Glutamatergic neuron (in vitro differentiated cells): Measurements from ENCODE around the gene HHATL. TPM values are rescaled to one million over a fixed set of nuclear protein-coding genes. Genes with fewer than 3 reads are reported as not detected.

Experiments
- DNase-seq: peaks from one replicate; pipeline ENCODE4 v3.0.0; 2022
- H3K27ac Mint-ChIP-seq: one replicate; pipeline ENCODE4 v1.8.0; 2020; ENCODE audit warnings: mild to moderate bottlenecking, mixed read lengths, inconsistent platforms; ENCODE audit not compliant: unreplicated experiment
- H3K27me3 Mint-ChIP-seq: one replicate; pipeline ENCODE4 v1.8.0; 2020; ENCODE audit warnings: mild to moderate bottlenecking, moderate library complexity, mixed read lengths, inconsistent platforms; ENCODE audit not compliant: unreplicated experiment
- H3K36me3 Mint-ChIP-seq: one replicate; pipeline ENCODE4 v1.8.0; 2020; ENCODE audit warnings: mild to moderate bottlenecking, mixed read lengths, inconsistent platforms; ENCODE audit not compliant: unreplicated experiment
- H3K4me1 Mint-ChIP-seq: one replicate; pipeline ENCODE4 v1.8.0; 2020; ENCODE audit warnings: mild to moderate bottlenecking, low read depth, mixed read lengths, inconsistent platforms; ENCODE audit not compliant: unreplicated experiment
- H3K4me3 Mint-ChIP-seq: one replicate; pipeline ENCODE4 v1.8.0; 2020; ENCODE audit warnings: mild to moderate bottlenecking, mixed read lengths, inconsistent platforms; ENCODE audit not compliant: unreplicated experiment
- H3K9me3 Mint-ChIP-seq: one replicate; pipeline ENCODE4 v1.8.0; 2020; ENCODE audit warnings: mild to moderate bottlenecking, moderate library complexity, mixed read lengths, inconsistent platforms; ENCODE audit not compliant: unreplicated experiment
- total RNA-seq: library from RNA; stranded (reverse); fragmentation: NEBNext Ultra II Directional; extraction: Animal tissue kit (Norgen Biotek cat#: 25700); gene quantifications from one replicate; pipeline ENCODE4 v1.2.1, GENCODE V29; 2021; ENCODE audit not compliant: unreplicated experiment
- TF ChIP-seq, protein P1 (sequence below): fragments of 200-600 bp; sonication (generic); IDR thresholded peaks from one replicate; pipeline ENCODE4 v1.5.0; 2021; ENCODE audit not compliant: partially characterized antibody, unreplicated experiment

HHATL gene
- total RNA-seq, 1 donor from 2014 or later: 7.6 TPM

GRCh38 chr3:42729404-42730145, 27.0 kb upstream of the HHATL start:
- H3K4me1 Mint-ChIP-seq: peaks cover 3% of the 10 kb centered on the region
- TF ChIP-seq, protein P1, sequence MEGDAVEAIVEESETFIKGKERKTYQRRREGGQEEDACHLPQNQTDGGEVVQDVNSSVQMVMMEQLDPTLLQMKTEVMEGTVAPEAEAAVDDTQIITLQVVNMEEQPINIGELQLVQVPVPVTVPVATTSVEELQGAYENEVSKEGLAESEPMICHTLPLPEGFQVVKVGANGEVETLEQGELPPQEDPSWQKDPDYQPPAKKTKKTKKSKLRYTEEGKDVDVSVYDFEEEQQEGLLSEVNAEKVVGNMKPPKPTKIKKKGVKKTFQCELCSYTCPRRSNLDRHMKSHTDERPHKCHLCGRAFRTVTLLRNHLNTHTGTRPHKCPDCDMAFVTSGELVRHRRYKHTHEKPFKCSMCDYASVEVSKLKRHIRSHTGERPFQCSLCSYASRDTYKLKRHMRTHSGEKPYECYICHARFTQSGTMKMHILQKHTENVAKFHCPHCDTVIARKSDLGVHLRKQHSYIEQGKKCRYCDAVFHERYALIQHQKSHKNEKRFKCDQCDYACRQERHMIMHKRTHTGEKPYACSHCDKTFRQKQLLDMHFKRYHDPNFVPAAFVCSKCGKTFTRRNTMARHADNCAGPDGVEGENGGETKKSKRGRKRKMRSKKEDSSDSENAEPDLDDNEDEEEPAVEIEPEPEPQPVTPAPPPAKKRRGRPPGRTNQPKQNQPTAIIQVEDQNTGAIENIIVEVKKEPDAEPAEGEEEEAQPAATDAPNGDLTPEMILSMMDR: no peak
- H3K27ac Mint-ChIP-seq: no peak overlapping the region
- peaks cover 6% of the 10 kb centered on the region for H3K27me3 Mint-ChIP-seq
- no peak overlapping the region for H3K4me3 Mint-ChIP-seq
- peaks cover 3% of the 10 kb centered on the region for H3K9me3 Mint-ChIP-seq
- no peaks in the 10 kb centered on the region for H3K36me3 Mint-ChIP-seq
- no peak for DNase-seq

DNA sequence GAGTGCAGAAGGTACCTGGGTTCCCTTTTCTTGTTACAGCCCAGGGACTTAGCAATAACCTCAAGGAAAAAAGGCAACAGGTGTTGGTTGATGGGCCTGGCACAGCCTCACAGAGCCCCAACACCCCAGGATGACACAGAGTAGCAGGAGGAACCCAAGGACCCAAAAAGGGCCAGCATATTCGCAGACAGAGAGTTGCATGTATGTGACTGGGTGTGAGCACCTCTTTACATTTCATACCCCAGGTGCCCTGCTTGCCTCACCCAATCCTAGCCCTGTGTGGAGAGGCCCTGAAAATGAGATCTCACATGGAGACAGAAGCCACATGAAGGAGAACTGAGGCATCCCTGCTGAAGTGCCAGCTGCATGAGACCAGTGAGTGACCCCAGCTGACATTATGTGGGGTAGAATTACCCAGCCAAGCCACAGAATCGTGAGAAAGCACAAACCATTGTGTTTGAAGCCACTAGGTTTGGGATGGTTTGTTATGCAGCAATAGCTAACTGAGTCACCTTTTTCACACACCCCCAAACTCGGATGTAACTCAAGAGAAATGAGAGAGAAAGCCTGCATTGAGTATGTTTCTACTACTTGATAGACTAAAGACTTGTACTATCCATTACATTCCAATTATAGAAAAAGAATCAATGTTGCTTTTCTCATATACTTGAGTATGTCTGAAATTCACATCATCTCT, 26.2 kb upstream of the HHATL start:
- Mint-ChIP-seq H3K4me3 (no peak overlapping the region), H3K27me3 (peaks cover 4% of the 10 kb centered on the region), H3K4me1 (peaks cover 3% of the 10 kb centered on the region), H3K9me3 (peaks cover 3% of the 10 kb centered on the region), H3K36me3 (no peaks in the 10 kb centered on the region), H3K27ac (no peak overlapping the region)
- TF ChIP-seq, protein P1: no peak
- no peak for DNase-seq

DNA sequence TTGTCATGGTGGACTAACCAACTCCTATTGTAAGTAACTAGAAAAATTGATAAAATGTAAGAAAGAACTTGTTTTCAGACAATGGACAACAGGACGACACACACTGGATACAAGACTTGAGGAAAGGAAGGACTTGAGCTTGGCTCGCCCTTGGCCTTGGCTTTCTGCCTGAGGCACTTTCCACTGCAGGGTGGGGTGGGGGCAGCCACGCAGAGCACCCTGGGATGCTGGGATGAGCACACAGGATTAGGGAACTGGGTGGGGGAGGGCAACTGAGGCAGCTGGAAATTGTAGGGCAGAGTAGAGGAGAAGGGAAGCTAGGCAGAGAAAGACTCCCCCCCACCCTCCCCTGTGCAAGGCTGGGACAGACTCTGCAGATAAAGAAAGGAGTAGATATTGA, 25.5 kb upstream of the HHATL start:
- DNase-seq: no peak
- no peaks in the 10 kb centered on the region for H3K36me3 Mint-ChIP-seq
- TF ChIP-seq, protein P1: no peak
- peaks cover 3% of the 10 kb centered on the region for H3K4me1 Mint-ChIP-seq
- peaks cover 4% of the 10 kb centered on the region for H3K9me3 Mint-ChIP-seq
- no peak overlapping the region for H3K27ac Mint-ChIP-seq
- peaks cover 4% of the 10 kb centered on the region for H3K27me3 Mint-ChIP-seq
- peak overlapping the region; percentile 34 for H3K4me3 Mint-ChIP-seq

- no peak for DNase-seq
- H3K27ac Mint-ChIP-seq: no peak overlapping the region
- no peak overlapping the region for H3K4me3 Mint-ChIP-seq
Measured at GRCh38 chr3:42725454-42725853, 22.9 kb upstream of the HHATL start.

More at GRCh38 chr3:42725454-42725853, 22.9 kb upstream of the HHATL start:
- TF ChIP-seq, protein P1: no peak
- Mint-ChIP-seq H3K27me3 (peaks cover 2% of the 10 kb centered on the region), H3K36me3 (no peaks in the 10 kb centered on the region), H3K9me3 (peaks cover 6% of the 10 kb centered on the region), H3K4me1 (peaks cover 3% of the 10 kb centered on the region)
